OCI-LY7 (cell line): ENCODE measurements around the gene PLEKHA5. TPM values are rescaled to one million over a fixed set of nuclear protein-coding genes. Genes with fewer than 3 reads are reported as not detected.

Source experiments
- BruUV-seq: library from RNA; stranded (reverse); fragments of 400-500 nt; replicated peaks from 2 replicates; lab custom pipeline; 2021; lab: Mats Ljungman, UMichigan
- CTCF ChIA-PET: fragments of 300-600 bp; sonication (Branson Sonifier 250); formaldehyde crosslinking; loops from one replicate; lab custom pipeline; 2022; ENCODE audit warnings: antibody characterized with exemption; ENCODE audit not compliant: unreplicated experiment; lab: Charles Lee
- POLR2A ChIA-PET: fragments of 300-600 bp; sonication (Branson Sonifier 250); formaldehyde crosslinking; loops from one replicate; lab custom pipeline; 2022; ENCODE audit warnings: antibody characterized with exemption; lab: Charles Lee
- DNase-seq: peaks from one replicate; pipeline ENCODE4 v3.0.0-alpha.2; 2015; ENCODE audit warnings: low spot score
- H2AFZ ChIP-seq: fragments of 200-600 bp; sonication (generic), shearing (Covaris generic); 2 replicates; pipeline ENCODE4 v1.6.1; 2014; ENCODE audit warnings: mild to moderate bottlenecking, antibody characterized with exemption, low read length, moderate library complexity
- H3K27ac ChIP-seq: fragments of 200-600 bp; sonication (generic); 2 replicates; pipeline ENCODE4 v1.5.1; 2014; ENCODE audit warnings: mixed run types, low read depth, mild to moderate bottlenecking, moderate library complexity, low read length, inconsistent platforms; ENCODE audit not compliant: poor library complexity, severe bottlenecking
- H3K36me3 ChIP-seq: fragments of 200-600 bp; sonication (generic); 2 replicates; pipeline ENCODE4 v1.6.1; 2014; ENCODE audit warnings: mild to moderate bottlenecking, antibody characterized with exemption, low read length, moderate library complexity, mixed read lengths; ENCODE audit not compliant: insufficient read depth
- H3K4me1 ChIP-seq: fragments of 200-600 bp; sonication (generic); 2 replicates; pipeline ENCODE4 v1.5.1; 2014; ENCODE audit warnings: mild to moderate bottlenecking, low read length; ENCODE audit not compliant: insufficient read depth, poor library complexity, severe bottlenecking
- H3K4me2 ChIP-seq: fragments of 200-600 bp; sonication (generic); 2 replicates; pipeline ENCODE4 v1.6.1; 2014; ENCODE audit warnings: mild to moderate bottlenecking, low read length
- H3K4me3 ChIP-seq: fragments of 200-600 bp; sonication (generic); 2 replicates; pipeline ENCODE4 v1.5.1; 2014; ENCODE audit warnings: mild to moderate bottlenecking, low read depth, low read length; ENCODE audit not compliant: poor library complexity, severe bottlenecking
- H3K79me2 ChIP-seq: fragments of 200-600 bp; sonication (generic); 2 replicates; pipeline ENCODE4 v1.6.1; 2016; ENCODE audit warnings: low read depth, mild to moderate bottlenecking, low read length, moderate library complexity, mixed read lengths; ENCODE audit not compliant: insufficient read depth
- H3K9me2 ChIP-seq: fragments of 200-600 bp; sonication (generic); 2 replicates; pipeline ENCODE4 v1.6.1; 2016; ENCODE audit warnings: mild to moderate bottlenecking, low read length, mixed read lengths; ENCODE audit not compliant: insufficient read depth
- H3K9me3 ChIP-seq: fragments of 200-600 bp; sonication (generic); 2 replicates; pipeline ENCODE4 v1.6.1; 2014; ENCODE audit warnings: mild to moderate bottlenecking, mixed run types, low read length, mixed read lengths
- H4K20me1 ChIP-seq: fragments of 200-600 bp; sonication (generic); 2 replicates; pipeline ENCODE4 v1.6.1; 2014; ENCODE audit warnings: mild to moderate bottlenecking, antibody characterized with exemption, low read length, moderate library complexity, mixed read lengths; ENCODE audit not compliant: insufficient read depth
- CTCF ChIP-seq: fragments of 200-600 bp; sonication (generic); conservative IDR thresholded peaks from 2 replicates; pipeline ENCODE4 v1.5.1; 2014; ENCODE audit warnings: mild to moderate bottlenecking, antibody characterized with exemption, low read length, moderate library complexity, mixed read lengths
- EZH2phosphoT487 ChIP-seq: fragments of 200-600 bp; sonication (generic); IDR thresholded peaks from 2 replicates; pipeline ENCODE4 v1.6.1; 2018; ENCODE audit warnings: low read depth, borderline replicate concordance, mild to moderate bottlenecking, mixed run types, antibody characterized with exemption, low read length, moderate library complexity, mixed read lengths
- intact Hi-C: fragments of 100-400 bp; cut with micrococcal nuclease; formaldehyde crosslinking; loops from one replicate; pipeline ENCODE4 v1.10.0; 2022; ENCODE audit not compliant: unreplicated experiment
- total RNA-seq, 2 experiments: library from RNA; depleted of rRNA in 1 of 2; stranded (reverse); fragments of >200 nt in 1 of 2; shearing (Covaris generic) in 1 of 2; gene quantifications; 2 replicates each; pipeline ENCODE4 v1.2.3, GENCODE V29; 2014 to 2022

PLEKHA5 gene
- total RNA-seq, 2 experiments from 2014 or later = 2.7 TPM; not detected in 1

- BruUV-seq = no TSS peak
- POLR2A ChIA-PET = interaction anchor here (0.6 to 0.7 kb wide), 2 partner anchors 12 to 36 kb away, joined by 3 to 7 read pairs; no protein-coding TSS in a partner anchor
Observed at GRCh38 chr12:19144287-19144686, 14.8 kb downstream of the PLEKHA5 start.

GRCh38 chr12:19144985-19145384, 15.5 kb downstream of the PLEKHA5 start:
- POLR2A ChIA-PET = no interaction called here
- H3K79me2 ChIP-seq = no peaks in the 10 kb centered on the region
- H3K36me3 ChIP-seq = no peaks in the 10 kb centered on the region
- no peak overlapping the region for H3K27ac ChIP-seq
- no peaks in the 10 kb centered on the region for H3K4me1 ChIP-seq
- no peak overlapping the region for H2AFZ ChIP-seq
- DNase-seq = no peak
- no TSS peak for BruUV-seq
- TF ChIP-seq CTCF (no peak), EZH2phosphoT487 (no peak)
- CTCF ChIA-PET = no interaction called here
- H3K4me2 ChIP-seq = no peak overlapping the region
- no peak overlapping the region for H3K4me3 ChIP-seq
- H3K9me3 ChIP-seq = no peaks in the 10 kb centered on the region
- no peaks in the 10 kb centered on the region for H3K9me2 ChIP-seq
- H4K20me1 ChIP-seq = no peaks in the 10 kb centered on the region
- intact Hi-C loops = no loop called here

More at GRCh38 chr12:19144287-19144686, 14.8 kb downstream of the PLEKHA5 start:
- no peaks in the 10 kb centered on the region for H3K9me2 ChIP-seq
- no peak overlapping the region for H3K4me2 ChIP-seq
- no peak overlapping the region for H3K27ac ChIP-seq
- no peaks in the 10 kb centered on the region for H3K4me1 ChIP-seq
- intact Hi-C loops = no loop called here
- no peaks in the 10 kb centered on the region for H3K79me2 ChIP-seq
- TF ChIP-seq EZH2phosphoT487 (no peak), CTCF (no peak)
- no peaks in the 10 kb centered on the region for H3K36me3 ChIP-seq
- CTCF ChIA-PET = no interaction called here
- DNase-seq = no peak
- H4K20me1 ChIP-seq = no peaks in the 10 kb centered on the region
- H2AFZ ChIP-seq = no peak overlapping the region
- no peak overlapping the region for H3K4me3 ChIP-seq
- no peaks in the 10 kb centered on the region for H3K9me3 ChIP-seq

- H3K79me2 ChIP-seq = no peaks in the 10 kb centered on the region
- POLR2A ChIA-PET = interaction anchor here (0.7 kb wide), 1 partner anchor 24 kb away, joined by 7 read pairs; no protein-coding TSS in a partner anchor
- H3K4me2 ChIP-seq = no peak overlapping the region
- no peaks in the 10 kb centered on the region for H3K9me2 ChIP-seq
- H3K4me1 ChIP-seq = no peaks in the 10 kb centered on the region
- no peaks in the 10 kb centered on the region for H4K20me1 ChIP-seq
- H3K36me3 ChIP-seq = no peaks in the 10 kb centered on the region
- H2AFZ ChIP-seq = no peak overlapping the region
- no peak for DNase-seq
- H3K27ac ChIP-seq = no peak overlapping the region
- no peak for TF ChIP-seq EZH2phosphoT487
- TF ChIP-seq CTCF = no peak
- no peaks in the 10 kb centered on the region for H3K9me3 ChIP-seq
- H3K4me3 ChIP-seq = no peak overlapping the region
- BruUV-seq = no TSS peak
- CTCF ChIA-PET = no interaction called here
- intact Hi-C loops = no loop called here
Observed at GRCh38 chr12:19148860-19149259, 19.3 kb downstream of the PLEKHA5 start.
